SKM-1 (cell line): ENCODE results near the gene TMEM200A.
"Not testable (repeated sequence)": the region's sequence is repeated elsewhere in the genome, so short reads cannot be mapped to it uniquely, and the experiment has no call there.

Experiments
- DNase-seq: peaks from one replicate; lab custom pipeline; 2025; ENCODE audit not compliant: unreplicated experiment; lab: John Stamatoyannopoulos, UW

The TMEM200A gene

DNA sequence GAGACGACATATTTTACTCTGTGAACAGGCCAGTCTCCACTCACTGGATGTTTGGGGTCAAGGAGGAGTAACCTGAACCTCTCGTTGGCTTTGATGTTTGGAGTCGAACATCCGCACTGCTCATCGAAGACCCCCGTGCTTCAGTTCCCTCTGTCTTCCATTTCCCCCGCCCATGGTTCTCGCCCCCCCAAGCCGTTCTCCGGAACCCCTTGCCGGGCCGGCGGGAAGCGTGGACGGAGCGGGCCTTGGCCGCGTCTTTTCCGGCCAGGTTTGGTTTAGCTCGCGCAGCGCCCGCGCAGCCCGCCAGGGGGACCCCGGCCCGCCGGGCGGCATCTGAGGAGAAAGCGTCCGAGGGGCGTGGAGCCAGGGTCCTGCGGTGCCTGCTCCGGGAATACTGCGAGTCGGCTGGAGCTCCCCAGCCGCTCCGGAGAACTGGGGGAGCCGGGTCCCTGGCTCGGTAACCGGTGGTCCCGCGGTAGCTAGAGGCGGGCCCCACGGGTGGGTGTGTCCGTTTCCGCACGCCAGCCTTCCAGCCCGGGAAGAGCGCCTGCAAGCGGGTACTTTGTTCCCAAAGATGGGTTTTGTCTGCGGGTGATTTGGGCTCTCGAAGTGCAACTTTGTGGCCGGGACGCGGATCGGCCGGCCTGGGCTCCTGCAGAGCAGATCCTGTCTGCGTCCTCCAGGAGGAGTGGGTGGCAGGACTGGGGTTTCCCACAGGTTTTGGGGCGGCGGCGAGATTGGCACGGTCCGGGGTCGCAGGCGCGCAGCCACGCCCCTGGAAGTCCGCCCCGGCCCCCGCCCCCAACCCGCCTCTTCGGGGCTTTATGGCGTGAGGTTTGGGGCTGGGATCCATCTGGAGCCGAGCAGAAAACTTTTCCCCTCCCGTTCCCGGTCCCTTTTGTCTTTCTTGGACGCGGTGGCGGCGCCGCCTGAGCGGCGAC, at the start of gene TMEM200A:
TSS of gene TMEM200A (plus strand) at position 852 of the 941 bp plus-strand sequence. CDS start 74,406 bp downstream, outside the sequence.
- no peak for DNase-seq

DNA sequence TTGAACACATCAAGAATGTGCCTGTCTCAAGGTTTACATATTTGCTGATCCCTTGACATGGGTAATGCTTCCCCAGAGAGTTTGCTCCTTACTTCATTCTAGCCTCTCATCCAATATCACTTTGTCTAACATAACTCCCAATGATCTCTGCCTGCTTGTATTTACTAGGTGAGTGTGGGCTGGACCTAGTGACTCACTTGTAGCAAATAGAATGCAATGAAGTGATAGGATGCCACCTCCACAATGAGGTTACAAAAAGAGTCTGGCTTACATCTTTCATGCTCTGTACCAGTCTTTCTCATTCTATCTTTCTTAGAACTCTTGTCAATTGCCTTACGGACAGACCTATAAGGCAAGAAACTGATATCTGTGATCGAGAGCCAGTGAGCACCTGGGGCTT, 44.9 kb upstream of the TMEM200A start:
- DNase-seq = no peak

DNA sequence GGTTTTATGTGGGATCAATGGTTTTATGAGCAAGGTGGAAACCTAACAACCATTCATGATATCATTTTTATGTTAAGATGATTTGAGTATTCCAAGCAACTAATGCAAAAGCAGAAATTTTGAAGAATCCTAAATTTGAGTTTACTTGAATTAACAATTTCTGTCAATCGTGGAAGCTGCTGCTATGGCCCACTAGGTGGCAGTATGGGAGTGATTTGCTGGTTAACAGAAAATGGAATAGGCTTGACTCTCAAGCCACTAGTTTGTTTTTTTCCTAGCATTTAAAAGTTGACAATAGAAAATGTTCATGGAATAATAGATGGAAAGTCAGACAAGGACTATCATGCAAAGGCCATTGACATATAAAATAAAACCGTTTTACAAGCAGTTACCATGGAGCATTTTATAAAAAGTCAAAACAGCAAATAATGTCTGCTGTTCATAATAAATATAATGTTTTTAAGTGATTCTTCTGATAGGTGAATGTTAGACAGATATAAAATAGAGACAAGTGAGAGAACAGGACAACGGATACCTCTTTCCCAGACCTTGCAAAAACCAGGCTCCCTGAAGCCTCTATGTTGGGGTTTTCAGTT, 43.0 kb upstream of the TMEM200A start:
- peak; percentile 54 for DNase-seq

DNA sequence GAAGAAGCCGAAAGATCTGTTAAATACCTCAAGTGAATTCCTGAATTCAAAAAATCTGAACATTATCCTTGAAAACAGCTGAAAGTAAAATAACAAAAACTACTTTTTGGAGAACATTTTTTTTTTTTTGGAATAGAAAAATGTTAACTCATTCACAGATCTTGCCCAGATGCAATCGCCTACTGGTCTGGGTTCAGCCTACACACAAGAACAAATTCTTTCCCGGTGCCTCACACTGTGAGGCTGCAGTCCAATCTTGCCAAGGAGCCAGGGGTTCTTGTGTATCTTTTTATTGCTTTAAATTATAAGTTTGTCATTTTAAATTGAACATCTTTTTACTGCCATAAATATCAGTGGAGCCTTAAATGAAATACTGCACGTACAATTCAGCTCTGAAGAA, 41.2 kb upstream of the TMEM200A start:
- DNase-seq = no peak

DNA sequence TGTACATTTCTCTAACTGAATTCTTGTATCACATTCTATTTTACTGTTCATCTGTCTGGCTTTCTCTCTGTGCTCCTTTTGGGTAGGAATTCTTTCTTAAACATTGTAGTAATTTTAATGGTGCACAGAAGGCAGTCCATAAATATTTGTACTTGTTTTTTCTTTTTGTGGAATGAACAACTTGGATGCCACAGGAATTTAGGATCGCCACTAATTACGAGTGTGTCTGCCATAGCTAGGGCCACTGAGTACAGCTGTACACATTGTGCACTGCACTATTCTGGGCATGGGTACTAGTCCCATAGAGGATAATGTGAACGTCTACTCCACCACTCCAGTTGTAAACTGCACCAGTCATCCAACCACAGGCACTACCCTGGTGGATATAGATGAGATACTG, 39.3 kb upstream of the TMEM200A start:
- no peak for DNase-seq

DNA sequence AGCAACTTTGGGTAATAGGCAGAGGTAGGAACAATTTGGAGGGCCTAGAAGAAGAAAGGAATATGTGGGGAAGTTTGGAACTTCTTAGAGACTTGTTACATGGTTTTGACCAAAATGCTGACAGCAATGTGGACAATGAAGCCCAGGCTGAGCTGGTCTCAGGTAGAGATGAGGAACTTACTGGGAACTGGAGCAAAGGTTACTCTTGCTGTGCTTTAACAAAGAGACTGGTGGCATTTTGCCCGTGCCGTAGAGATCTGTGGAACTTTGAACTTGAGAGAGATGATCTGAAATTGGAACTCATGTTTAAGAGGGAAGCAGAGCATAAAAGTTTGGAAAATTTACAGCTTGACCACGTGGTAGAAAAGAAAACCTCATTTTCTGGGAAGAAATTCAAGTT, 28.3 kb upstream of the TMEM200A start:
- no peak for DNase-seq

DNA sequence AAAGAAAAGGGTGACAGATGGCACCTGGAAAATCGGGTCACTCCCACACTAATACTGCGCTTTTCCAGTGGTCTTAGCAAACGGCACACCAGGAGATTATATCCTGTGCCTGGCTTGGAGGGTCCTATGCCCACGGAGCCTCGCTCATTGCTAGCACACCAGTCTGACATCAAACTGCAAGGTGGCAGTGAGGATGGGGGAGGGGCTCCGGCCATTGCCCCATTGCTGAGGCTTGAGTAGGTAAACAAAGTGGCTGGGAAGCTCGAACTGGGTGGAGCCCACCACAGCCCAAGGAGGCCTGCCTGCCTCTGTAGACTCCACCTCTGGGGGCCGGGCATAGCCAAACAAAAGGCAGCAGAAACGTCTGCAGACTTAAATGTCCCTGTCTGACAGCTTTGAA, 19.5 kb upstream of the TMEM200A start:
- not testable (repeated sequence) for DNase-seq

DNA sequence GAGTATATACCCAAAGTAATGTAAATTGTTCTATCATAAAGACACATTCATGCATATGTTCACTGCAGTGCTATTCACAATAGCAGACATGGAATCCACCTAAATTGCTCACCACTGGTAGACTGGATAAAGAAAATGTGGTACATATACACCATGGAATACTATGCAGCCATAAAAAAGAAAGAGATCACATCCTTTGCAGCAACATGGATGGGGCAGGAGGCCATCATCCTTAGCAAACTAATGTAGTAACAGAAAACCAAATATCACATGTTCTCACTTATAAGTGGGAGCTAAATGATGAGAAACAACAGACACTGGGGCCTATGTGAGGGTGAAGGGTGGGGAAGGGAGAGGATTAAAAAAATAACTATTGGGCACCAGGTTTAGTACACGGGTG, 11.5 kb upstream of the TMEM200A start:
- no peak for DNase-seq

DNA sequence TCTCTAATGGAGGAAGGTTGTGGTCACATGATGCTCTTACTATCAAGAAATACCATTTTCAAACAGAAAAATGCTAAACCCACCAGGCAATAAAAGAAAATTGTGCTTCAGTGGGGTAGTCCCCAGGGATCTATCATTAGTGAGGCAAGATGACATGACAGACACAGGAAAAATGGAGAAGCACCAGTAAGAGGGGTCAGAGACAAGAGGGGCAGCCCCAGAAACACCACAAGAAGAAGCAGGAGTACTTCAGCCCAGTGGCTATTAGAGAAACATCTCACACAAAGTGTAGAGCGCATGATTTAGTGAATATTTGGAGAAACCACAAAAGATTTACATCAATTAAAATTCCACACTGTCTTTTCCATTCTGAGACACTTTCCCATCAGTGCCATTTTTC, 10.2 kb upstream of the TMEM200A start:
- DNase-seq = no peak

DNA sequence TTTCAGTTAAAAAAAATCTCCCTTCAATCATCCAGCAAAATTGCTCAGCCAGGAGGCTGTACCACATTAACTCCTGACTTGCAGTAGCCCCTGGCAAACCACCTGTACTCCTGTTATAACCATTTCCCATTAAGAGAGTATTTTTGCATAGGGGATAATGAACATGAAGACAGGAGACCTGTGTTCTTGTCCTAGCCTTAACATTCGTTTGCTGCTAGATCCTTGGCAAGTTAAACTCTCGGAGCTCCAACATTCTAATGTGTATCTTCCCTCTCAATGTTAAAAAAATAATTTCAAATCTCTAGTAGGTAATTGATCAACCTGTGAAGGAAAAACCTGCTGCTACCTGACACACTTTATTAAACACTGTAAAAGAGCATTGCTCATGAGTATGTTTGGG, 8.4 kb upstream of the TMEM200A start:
- DNase-seq = no peak

DNA sequence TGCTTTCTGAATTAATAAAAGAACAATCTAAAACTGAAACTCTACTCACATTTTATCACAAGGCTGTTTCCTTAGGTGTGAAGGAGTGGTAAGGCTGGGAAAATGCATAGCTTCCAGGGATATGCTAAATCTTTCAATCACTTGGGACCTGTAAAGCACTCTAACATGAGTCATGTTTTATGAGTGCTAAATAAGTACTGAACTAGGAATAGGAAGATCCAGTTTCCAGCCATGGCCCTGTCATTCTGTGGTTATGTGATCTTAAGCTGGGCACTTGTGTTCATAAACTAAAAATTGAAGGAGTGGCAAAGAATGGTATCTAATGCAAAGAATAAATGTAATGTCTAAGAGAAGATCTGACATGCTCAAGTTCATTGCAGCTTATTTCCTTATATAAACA, 6.1 kb upstream of the TMEM200A start:
- DNase-seq = no peak

DNA sequence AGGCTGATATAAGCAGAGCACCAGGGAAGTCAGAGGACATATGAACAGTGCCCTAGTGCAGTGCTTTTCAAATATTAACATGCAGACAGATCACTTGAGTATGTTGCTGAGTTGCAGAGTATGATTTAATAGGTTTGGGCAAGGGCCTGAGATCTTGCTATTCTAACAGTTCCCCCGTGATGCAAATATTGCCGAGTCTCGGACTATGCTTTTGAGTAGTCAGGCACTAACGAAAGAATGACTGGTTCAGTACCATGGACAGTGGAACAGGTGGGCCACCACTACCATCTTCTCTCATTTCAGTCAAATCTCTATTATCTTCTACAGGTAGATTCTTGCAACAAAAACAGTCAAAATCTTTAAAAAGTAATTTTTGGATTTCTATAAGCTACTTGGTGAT, 3.7 kb upstream of the TMEM200A start:
- DNase-seq = no peak

DNA sequence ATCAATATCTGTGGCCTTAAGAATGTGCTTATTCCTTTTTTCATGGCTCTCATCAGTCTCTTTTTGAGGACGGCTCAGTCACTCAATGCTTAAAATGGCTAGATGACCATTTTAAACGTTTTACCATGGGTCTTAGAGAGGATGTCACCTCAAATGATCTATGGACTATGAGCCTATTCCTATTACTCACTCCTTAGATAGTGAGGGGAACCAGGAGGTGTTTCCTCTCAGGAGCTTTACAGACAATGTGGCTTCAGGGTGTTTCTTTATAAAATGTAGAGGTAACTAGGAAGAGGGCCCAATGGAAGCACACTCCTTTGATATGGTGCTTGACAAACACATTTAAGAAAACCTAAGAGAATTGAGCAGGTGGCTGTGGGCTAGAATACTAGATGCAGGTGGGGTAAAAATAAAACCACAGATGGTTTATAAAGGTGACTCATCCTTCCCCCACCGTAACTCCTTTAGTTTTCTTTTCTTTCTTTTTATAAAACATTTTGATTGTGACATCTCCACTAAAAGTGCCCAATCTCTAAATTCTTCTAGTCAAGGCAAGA, 1.5 kb upstream of the TMEM200A start:
- no peak for DNase-seq

DNA sequence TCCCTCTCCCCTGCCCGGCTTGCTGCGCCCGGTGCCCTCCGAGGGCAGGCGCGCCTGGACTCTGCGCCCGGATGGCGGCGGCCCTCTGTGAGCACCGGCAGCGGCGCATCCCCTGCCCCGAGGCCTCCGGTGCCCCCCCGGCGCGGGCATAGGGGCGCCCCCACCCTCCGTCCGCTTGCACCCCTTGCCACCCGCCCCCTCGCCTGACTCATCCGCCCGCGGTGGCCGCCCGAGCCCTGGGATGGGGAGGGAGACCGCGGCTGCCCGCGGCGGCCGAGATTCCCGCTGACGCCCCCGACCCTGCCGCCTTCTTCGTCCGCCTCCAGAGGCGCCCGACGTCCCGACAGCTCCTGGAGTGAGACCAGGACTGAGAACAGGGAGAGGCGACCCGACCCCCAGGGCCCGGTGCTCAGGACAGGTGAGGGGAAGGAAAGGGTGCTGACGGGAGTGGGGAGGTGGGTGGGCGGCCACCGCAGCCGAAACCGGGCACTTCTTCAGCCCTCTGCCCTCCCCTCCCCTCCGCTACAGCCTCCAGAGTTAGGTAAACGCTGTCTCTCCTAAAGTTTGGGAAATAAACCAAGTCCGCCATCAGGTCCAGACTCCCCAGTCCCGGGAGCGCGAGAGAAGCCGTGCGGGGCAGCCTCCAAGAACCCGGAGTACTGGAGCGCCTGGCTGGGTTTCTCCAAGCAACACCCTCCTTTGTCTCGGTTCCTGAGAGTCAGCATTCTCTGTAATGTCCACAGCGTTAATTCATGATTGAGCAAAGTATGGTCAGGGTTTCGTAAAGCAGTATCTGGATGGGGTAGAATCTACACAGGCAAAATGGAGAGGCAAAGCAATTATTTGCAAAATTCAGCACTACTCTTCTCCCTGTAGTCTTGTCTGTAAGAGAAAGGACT, 539 bp downstream of the TMEM200A start:
- no peak for DNase-seq

DNA sequence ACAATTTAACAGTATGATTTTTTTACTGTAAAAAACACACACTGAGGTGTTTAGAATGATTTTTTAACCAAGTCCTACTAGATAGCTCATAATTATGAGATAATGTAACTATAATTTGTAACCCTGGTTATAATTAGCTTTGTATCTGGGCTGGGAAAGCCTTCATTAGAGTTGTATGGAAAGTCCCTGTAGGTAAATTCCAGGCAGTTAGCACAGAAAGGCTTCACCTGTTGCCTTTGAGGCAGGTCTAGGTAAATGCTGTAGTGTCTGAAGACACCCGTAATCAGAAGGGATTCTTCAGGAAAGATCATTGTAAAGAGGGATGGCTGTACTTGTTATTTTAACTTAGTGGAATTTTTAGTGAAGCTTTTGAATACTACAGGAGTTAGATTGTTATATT, 1.9 kb downstream of the TMEM200A start:
- no peak for DNase-seq

DNA sequence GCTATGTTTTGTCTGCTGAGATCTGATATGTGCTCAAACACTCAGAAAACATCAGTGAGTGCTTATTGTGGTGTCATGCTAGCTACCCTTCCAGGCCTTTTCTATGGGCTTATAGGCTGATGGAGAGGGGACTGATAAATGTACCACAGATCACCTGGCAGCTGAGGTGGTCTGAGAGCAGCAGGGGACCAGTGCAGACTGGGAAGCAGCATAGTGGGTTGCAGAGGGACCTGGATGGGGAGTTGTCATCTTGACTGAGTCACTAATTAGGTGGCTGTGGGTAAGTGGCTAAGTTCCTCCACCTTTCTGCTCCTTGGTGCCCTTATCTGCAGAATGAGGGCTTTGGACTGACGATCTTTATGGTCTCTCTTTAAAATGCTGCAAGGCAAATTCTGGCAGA, 2.8 kb downstream of the TMEM200A start:
- no peak for DNase-seq

DNA sequence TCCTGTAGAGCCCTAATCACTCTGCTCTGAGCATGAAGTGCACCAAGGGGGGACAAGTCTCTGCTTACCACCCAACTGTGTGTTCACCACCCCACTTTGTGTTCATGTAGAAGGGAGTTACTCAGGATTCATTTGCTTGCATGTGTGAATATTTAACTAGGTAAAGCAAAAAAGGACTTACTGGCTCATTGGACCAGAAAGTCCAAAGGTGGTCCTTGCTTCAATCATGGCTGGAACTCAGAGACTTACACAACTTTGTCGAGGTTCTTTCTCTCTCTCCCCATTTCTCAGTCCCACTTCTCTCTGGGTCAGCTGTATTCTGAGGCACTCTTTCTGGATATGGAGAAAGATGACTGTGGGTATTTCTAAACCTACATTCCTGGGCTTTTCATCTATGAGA, 4.0 kb downstream of the TMEM200A start:
- no peak for DNase-seq

DNA sequence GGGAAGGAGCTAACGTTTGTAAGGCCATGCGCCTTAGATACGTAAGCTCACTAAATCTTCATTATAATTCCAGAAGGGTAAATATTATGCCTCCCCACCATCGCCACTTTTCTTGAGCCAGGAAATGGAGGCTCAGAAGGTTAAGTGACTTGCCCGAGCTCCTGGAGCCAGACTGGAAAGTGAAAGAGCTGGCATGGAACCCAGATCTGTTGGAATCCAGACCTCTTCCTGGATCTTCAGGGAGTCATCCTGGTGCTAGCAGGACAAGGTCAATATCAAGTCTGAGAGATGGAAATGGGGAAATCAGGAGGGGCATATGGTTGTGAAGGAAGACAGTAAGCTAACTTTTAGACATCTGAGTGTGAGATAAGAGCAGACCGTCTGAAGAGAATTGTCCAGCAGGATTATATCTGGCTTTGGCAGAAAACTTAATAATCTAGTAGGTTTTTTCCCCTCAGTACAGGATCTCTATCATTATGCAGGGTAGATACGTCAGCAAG, 6.2 kb downstream of the TMEM200A start:
- no peak for DNase-seq

DNA sequence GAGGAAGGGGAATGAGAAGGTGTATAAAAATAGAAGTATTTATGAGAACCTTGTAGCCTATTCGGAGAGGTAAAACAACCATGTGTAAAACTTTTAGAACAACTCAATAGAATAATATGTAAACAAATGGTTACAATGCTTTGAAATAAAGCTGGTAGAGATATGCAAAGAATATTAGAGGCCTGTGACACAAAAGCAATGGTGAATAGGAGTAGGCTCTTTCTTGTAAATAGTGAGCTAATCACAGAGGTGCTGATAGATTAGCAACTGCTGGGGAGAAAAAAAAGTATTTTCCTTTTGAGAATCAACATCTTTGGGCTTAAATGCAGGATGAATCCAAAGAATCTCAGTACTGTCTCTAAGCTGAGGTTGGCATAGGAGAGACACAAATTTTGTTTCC, 7.0 kb downstream of the TMEM200A start:
- DNase-seq = no peak

DNA sequence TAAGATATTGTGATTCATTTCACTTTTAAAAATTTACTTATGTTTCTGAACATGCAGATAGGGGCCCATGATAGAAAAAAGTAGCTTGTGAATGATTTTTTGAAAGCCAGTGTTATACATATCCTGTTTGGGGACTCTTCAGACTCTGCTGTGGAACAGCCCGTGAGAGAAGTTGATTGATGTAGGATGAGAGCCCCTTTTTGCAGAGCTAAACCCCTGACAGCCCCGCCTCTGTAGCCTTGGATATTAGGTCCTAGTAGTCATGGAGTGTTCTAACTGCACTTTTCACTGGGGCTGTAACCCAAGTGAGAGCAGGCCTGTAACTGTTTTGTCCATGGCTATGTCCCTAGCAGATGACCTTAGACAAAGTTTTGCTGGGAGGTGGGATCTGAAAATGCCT, 8.2 kb downstream of the TMEM200A start:
- DNase-seq = no peak

DNA sequence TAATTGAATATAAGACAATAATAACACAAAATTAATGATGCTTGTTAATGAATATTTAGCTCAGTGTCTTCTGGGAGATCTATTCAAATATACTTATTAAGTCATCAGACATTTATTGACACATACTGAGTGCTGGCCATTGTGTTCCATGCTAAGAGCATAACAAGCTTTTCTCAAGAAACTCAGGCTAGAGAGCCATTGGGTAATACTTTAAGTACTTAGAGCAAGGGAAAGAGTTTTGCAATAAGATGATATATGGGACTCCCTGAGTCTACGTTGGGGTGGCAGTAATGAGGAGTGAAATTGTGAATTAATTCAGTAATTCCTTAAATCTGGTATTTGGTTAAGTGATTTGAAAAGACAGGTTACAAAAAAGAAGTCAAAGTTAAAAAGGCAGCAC, 11.1 kb downstream of the TMEM200A start:
- no peak for DNase-seq
